ENCODE results near the gene PMPCB.
"Not testable (repeated sequence)": the region's sequence is repeated elsewhere in the genome, so short reads cannot be mapped to it uniquely, and the experiment has no call there.

PMPCB gene, protein sequence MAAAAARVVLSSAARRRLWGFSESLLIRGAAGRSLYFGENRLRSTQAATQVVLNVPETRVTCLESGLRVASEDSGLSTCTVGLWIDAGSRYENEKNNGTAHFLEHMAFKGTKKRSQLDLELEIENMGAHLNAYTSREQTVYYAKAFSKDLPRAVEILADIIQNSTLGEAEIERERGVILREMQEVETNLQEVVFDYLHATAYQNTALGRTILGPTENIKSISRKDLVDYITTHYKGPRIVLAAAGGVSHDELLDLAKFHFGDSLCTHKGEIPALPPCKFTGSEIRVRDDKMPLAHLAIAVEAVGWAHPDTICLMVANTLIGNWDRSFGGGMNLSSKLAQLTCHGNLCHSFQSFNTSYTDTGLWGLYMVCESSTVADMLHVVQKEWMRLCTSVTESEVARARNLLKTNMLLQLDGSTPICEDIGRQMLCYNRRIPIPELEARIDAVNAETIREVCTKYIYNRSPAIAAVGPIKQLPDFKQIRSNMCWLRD

DNA sequence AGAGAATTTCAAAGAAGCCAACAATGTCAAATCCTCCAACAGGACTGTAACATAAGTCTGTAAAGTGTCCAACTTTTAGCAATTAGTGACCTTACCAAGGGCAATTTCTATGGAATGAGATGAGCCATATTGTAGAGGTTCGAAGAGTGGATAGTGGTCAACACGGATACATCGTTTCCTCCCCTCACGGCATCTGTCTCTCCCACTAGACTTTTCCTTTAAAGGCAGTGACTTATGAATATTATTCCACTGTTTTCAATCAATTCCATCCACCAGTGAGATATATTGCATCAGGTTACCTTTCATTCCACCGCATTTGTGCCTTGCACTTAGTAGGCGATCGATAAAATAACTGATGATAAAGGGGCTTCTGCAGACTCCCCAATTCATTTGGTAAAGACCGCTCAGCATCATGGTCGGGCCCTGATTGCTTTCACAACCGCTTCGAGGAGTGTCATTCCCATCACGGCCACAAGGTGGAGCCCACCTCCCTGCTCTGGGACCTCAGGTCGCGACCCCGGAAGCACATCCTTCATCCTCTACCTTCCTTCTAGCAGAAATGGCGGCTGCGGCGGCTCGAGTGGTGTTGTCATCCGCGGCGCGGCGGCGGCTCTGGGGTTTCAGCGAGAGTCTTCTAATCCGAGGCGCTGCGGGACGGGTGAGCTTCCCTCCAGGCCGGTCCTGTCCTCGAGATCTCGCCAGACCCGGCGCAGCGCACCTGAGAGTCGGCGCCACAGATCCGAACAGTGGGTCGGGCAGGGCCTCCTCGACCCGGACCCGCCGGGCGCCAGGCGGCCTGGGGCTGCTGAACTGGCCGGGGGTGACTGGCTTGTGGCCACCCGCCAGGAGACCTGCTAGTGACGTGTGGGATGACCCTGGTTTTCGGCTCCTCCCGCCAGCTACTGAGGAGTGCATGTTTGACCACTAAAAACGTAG, at the start of gene PMPCB:
Gene PMPCB (plus strand): TSS at position 535 of the 936 bp plus-strand sequence. CDS start 25 bp downstream, at position 560.
- peak; percentile 95 to 96 for DNase-seq (ENCODE audit: low read depth in 2 of 2)

DNA sequence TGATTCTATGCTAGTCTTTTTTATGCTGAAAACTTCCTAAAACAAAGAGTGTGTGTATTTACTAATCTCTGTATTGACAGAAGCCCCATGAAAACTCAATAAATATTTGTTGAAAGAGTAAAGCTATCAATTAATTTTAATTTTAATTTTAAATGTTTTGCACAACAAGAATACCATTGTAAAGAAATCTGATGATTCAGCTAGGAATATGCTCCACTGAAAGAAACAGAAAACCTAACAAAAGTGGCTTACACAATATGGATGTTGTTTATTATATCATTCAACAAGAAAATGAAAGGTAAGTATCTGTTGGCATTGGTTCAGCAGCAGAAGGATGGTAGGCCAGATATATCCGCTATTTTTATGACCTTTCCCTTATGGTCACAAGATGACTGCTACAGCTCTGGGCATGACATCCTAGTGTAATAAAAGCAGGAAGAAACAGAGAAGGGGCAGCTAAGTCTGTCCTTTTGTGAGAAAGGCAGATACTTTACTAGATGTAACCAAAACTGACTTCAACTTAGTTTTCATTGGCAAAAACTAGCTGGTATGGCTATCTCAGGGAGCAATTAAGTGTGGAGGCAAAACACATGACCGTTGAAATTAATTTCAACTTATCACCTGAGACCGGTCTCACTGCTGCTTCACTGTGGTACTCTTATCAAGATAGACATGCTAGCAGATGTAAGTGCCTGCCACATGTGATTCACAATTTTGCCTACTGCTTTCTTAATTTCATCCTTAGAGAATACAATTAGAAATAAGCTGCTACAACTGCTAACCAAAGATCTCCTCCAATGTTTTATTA, 43.3 kb upstream of the PMPCB start:
- not testable (repeated sequence) for DNase-seq (ENCODE audit: low read depth in 2 of 2)

DNA sequence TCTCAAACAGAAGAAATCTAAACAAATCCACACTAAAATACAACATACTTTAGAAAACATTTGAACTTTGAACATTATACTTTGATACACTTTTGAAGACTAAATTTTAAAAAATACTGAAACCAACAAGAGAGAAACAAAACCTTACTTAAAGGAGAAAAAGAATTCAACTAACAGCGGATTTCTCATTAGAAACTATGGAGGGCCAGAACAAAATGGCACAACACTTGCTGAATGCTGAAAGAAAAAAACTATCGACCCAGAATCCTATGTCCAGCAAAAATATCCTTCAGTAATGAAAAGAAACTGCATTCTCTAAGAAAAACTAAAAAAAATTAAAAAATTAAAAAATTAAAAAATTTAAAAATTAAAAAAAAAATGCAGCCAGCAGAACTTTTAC, 33.2 kb upstream of the PMPCB start:
- DNase-seq (ENCODE audit: low read depth in 2 of 2): not testable (repeated sequence)

DNA sequence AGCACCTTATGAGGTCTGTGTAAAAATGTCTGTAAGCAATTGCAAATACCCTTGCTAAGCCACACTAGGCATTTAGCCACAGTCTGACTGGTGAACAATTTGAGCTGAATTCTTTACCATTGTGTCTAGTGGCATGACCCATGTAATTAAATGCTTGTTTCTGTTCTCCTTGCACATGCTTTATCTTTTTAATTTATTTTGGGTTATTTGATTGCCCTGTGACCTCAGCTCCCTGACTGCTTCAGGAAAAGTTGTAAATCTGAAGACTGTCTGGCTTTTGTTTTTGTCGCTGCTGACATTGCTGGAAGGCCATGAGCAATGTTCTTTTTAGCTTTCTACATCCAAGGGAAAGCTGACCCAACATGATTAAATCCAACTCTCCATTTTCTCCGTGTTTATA, 31.0 kb upstream of the PMPCB start:
- not testable (repeated sequence) for DNase-seq (ENCODE audit: low read depth in 2 of 2)

DNA sequence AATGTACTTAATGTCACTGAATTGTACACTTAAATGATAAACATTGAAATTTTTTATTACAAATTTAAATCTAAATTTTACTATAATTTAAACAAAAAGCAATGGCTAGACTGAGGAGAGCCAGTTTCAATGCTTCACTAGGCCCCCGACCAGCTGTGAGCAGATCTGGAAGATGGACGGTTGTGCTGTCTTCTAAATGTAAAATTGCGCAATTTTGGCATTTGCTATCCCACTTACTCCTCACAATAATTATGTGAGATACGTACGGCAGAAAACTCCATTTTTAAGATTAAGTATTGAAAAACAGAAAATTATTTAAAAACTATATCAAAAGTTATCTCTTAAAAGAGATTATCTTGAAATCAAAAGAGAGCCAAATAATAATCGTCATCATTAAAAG, 23.9 kb upstream of the PMPCB start:
- not testable (repeated sequence) for DNase-seq (ENCODE audit: low read depth in 2 of 2)

DNA sequence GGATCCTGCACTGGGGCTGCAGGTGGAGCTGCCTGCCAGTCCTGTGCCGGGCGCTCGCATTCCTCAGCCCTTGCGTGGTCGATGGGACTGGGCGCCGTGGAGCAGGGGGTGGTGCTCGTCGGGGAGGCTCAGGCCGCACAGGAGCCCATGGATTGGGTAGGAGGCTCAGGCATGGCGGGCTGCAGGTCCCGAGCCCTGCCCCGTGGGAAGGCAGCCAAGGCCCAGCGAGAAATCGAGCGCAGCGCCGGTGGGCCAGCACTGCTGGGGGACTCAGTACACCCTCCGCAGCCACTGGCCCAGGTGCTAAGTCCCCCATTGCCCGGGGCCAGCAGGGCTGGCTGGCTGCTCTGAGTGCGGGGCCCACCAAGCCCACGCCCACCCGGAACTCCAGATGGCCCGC, 22.4 kb upstream of the PMPCB start:
- DNase-seq (ENCODE audit: low read depth in 2 of 2): not testable (repeated sequence)

DNA sequence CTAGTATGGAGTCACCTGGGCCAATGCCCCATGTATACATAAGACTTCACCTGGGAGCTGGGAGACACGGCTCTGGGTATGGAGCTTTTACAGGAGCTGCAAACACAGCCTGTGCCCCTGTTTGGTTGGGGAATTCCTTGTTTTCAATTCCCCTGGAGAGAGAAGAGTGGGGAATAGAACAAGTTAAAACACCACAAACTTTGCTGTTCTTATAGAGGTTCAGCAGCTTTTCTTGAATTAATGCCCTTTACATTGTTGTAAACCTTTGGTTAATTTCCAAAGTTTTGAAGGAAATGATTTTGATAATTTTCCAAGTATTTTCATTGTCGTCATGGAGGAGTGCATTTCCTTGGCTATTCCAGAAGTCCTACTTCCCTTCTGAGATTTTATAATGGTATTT, 19.0 kb upstream of the PMPCB start:
- DNase-seq (ENCODE audit: low read depth in 2 of 2): not testable (repeated sequence)

DNA sequence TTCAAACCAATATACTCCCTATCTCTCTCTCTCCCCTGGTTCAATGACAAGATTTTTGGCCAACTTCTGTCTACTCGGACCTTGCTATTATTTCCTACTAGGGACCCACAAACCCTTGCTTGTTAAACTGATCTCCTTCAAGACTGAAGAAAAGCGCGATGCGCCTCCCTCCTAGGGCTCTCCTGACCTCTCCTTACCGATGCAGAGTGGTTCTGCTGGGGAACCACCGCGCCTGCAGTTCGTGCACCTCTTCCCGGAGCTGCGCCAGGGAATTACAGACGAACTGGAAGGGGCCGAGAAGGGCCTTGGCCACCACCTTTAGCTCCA, 17.6 kb upstream of the PMPCB start:
- DNase-seq (ENCODE audit: low read depth in 2 of 2): peak in 1 of 2 donors; percentile 6

DNA sequence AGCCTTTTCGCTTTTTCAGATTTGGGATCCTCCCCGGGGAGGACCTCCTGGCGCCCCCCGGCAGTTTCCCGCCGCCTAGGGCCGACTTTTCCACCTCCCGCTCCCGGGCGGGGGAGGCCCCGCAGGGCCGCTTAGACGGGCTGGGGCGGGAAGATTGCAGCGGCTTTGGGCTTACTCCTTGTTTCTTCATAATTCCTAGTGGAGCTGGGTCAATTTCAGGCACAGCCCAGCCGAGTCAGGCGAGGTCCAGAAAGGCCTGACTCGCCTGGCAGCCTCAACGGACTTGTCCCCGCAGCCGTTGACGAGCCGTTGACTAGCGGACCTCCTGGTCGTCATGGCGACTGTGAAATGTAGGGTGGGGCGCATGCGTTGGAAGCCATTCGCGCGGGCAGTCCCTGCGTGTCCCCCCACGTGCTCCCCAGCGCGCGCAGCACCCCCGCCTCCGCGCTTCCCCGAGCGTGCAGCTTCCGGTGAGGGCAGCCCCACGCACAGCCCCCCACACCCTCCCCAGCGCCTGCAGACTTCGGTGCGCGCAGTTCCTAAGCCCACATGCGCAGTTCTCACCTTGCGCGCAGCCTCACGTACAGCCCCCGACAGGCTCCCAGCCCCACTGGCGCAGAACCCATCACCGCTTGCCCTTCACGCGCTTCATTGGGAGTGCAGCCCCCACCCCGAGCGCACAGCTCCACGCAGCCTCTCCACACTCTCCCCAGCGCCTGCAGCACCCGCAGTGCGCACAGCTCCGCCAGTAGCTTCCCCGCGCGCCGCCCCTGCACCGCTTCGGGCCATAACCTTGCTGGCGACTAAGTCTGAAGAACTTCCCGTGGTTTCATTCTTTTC, 17.1 kb upstream of the PMPCB start:
- peak; percentile 79 to 87 for DNase-seq (ENCODE audit: low read depth in 2 of 2)

DNA sequence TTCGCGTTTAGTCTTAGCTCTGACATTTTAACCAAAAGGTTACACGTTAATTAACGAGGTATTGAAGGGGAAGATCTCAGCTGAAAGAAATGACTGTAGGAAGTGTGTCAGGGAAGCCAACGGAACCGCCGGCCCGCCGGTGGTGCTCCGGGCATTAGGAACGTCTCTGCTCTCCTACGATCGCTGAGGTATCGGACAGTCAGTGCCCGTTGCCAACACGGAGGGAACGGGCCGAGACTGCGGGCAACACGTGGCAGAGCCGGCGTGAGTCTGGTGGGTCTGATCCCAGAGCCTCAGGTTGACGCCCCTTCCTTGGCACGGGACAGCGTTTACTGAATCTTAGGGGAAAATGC, 16.5 kb upstream of the PMPCB start:
- not testable (repeated sequence) for DNase-seq (ENCODE audit: low read depth in 2 of 2)

DNA sequence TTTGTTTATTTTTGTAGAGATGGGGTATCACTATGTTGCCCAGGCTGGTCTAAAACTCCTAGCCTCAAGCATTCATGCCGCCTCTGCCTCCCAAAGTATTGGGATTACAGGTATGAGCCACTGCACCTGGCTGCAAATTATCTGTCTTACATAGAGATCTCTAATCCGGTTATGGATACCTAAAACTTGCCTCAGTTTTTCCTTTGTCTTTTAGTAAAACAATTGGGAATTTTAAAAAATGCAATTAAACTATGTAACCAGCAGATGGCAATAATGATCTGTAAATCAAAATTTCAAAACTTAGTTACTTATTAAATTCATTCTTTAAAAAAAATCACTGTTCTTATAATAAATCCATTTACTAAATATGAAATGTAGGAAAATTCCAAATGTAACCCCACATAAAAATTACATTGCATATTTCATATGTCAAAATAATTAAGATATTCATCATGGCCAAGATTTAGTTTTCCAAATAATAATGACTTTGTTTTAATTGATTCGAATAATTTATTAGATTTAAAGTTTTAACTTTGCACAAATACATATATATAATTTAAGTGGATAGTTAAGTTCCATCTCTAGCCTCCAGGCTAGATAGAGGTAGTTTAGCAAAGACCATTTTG, 14.3 kb upstream of the PMPCB start:
- DNase-seq (ENCODE audit: low read depth in 2 of 2): not testable (repeated sequence)

DNA sequence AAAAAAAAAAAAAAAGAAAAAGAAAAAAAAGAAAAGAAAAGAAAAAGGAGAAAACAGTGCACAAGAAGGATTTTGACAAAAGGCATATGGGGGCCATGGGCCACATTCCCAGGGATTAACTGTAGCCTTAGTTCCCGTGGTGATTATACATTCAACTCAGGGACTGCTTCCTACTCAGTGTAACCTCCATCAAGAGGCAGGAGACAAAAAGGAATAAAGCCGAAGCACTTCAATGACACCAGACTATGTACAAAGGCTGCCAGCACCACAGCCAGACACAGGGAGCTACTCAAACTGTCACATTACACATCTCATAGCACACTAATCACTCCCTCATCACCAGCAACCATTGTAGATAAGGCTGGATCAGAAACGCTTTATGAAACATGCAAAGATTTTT, 5.1 kb upstream of the PMPCB start:
- no peak for DNase-seq (ENCODE audit: low read depth in 2 of 2)

DNA sequence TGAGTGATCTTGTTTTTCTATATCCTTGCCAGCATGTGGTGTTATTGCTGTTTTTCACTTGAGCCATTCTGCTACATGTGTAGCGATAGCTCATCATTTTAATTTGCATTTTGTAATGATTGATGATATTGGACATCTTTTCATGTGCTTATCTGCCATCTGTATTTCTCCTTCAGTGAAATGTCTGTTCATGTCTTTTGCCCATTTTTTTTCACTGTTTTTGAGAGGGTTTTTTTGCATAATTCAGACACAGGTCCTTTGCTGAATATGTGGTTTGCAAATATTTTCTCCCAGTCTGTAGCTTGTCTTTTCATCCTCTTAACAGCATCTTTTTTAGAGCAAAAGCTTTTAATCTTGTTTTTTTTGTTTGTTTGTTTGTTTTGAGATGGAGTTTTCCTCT, 3.7 kb upstream of the PMPCB start:
- no peak for DNase-seq (ENCODE audit: low read depth in 2 of 2)

DNA sequence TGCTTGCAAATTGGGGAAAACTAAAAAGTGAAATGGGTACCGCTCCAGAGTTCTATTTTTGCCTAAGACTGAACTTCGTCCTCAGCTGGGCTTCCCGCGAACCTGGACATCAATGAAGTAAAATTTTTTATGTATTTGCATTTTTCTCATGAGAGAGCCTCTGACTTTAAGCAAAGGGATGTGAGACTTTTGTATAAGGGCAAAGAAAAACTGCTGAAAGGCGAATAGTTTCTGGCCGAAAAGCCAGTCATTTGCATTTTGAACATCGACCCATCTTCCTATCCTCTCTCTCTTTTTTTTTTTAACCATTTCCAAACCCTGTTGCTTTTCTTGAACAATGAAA, 573 bp downstream of the PMPCB start:
- no peak for DNase-seq (ENCODE audit: low read depth in 2 of 2)

DNA sequence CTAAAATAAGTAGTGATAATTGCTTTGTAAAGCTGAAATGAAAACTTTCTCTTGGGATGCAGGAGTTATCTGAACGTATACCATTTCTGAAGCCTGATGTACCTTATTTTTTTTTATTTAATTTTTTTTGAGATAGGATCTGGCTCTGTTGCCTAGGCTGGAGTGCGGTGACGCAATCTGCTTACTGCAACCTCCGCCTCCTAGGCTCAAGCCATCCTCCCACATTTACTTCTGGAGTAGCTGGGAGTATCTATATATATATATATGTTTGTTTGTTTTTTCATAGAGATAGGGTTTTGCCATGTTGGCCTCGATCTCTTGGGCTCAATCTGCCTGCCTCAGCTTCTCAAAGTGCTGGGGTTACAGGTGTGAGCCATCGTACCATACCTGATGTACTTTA, 2.4 kb downstream of the PMPCB start:
- no peak for DNase-seq (ENCODE audit: low read depth in 2 of 2)

DNA sequence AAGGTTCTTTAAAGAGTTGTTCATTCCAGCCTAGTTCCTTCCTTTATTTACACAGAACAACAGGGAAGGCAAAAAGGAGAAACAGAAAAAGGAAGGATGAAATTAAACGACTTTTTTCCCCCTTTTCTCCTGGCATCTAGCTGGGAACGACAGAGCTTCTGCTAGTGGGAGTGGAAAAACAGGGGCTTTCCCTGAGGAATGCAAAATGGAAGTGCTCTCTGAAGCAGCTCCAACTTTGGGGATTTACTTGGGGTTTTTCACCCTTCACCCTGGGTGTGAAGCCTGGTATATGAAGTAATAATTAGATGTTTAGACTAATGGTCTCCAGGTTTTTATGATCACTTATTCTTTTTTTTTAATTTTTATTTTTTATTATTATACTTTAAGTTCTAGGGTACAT, 4.2 kb downstream of the PMPCB start:
- DNase-seq (ENCODE audit: low read depth in 2 of 2): no peak

DNA sequence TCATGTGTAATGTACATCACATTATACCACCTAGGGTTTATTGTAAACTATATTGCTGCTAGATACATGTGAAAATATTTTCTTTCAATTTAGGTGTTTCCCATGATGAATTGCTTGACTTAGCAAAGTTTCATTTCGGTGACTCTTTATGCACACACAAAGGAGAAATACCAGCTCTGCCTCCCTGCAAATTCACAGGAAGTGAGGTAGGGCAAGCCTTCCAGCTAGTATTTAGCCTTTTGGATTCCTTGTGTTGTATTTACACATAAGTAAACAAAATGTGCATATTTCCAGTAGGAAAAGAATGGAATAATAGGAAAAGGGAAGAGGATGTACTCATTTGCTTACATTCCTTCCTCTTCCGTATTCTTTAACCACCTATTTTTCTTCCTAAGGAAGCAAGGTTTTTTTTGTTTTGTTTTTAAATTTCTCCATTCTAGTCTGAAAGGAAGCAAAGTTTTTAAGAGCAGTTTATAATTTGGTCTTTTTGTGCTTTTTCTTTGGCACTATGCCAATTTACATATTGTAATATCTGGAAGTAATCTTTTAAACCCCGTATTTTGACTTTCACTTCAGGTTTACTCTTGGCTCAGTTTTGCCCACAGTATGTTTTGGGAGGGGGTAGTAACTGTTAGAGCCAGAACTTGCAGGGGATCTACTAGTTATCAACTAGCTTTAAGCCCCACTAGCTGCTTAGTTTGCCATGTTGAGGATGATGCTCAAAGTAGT, 10.4 kb downstream of the PMPCB start:
- DNase-seq (ENCODE audit: low read depth in 2 of 2): no peak

DNA sequence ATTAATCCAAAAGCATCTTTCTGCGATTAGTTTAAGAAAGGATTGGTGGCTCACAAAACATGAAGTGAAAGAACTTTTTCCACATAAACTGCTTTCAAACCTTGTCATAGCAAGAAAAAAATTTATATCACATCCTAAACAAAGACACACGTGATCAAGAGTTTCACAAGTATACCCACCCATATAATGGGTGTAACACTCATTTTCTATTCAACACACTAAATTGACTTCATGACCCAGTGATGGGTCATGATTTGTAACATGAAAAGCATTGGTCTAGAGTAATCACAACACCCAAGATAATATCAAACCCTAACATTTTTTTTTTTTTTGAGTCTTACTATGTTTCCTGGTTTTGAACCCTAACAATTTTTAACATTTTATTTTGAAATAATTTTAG, 17.6 kb downstream of the PMPCB start:
- DNase-seq (ENCODE audit: low read depth in 2 of 2): no peak

DNA sequence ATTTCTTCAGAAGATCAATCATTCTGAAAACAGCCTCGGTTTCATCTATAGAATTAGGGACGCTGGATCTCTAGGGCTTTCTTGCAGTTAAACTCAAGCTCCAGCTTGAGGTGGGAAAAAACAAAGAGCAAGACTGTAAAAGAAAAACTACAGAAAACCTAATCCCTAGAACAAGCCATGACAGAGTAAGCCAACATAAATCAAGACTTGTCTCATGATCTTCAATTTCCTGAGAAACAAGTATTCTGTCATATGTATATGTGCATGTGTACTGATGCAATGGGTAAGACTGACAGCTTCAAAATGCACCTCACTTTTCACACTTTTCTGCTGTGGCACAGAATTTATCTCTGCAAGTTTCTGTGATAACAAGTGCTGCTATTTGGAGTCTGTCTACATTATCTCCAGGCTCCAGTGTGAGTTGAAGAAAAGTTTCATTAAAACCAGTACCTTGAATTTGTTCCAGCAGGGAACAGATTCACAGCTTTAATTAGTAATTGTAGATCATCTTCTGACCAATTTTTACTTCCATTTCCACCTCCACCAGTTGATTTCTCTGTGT, 19.2 kb downstream of the PMPCB start:
- no peak for DNase-seq (ENCODE audit: low read depth in 2 of 2)

DNA sequence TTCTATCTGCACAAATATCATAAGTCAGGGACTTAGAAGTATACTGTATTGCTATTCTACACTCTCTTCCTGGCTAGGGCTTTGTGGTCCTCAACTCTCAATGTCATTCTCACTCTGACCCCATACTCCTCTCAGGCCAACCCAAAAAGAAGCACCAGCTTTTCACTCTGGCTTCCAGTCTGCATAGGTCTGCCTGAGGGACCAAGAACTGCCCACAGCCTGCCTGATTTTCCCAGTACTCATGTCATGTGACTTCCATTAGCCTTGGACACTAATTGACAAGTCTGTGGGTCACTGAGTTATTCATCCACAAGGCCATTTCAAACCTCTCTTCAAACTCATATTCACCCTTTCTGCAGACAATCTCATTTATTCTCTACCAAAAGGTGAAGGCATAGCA, 19.8 kb downstream of the PMPCB start:
- no peak for DNase-seq (ENCODE audit: low read depth in 2 of 2)
